Breast epithelium (tissue), 3 donors: ENCODE results near the gene JCHAIN.

Source experiments
- POLR2A ChIP-seq: fragments of 450-650 bp; IDR thresholded peaks from one replicate; pipeline ENCODE4 v1.6.1; 2016; ENCODE audit warnings: antibody characterized with exemption, mild to moderate bottlenecking, moderate library complexity
- POLR2AphosphoS5 ChIP-seq, 3 donors: sonication (generic); formaldehyde crosslinking; IDR thresholded peaks; one replicate each; pipeline ENCODE4 v1.6.1; 2017; ENCODE audit warnings: antibody characterized with exemption in 3 of 3
- TF ChIP-seq, protein P1 (sequence below), 3 donors: fragments of 450-650 bp; IDR thresholded peaks; one replicate each; pipeline ENCODE4 v1.5.1; 2016 to 2017; ENCODE audit warnings: antibody characterized with exemption in 3 of 3, mild to moderate bottlenecking in 3 of 3, moderate library complexity in 3 of 3

DNA sequence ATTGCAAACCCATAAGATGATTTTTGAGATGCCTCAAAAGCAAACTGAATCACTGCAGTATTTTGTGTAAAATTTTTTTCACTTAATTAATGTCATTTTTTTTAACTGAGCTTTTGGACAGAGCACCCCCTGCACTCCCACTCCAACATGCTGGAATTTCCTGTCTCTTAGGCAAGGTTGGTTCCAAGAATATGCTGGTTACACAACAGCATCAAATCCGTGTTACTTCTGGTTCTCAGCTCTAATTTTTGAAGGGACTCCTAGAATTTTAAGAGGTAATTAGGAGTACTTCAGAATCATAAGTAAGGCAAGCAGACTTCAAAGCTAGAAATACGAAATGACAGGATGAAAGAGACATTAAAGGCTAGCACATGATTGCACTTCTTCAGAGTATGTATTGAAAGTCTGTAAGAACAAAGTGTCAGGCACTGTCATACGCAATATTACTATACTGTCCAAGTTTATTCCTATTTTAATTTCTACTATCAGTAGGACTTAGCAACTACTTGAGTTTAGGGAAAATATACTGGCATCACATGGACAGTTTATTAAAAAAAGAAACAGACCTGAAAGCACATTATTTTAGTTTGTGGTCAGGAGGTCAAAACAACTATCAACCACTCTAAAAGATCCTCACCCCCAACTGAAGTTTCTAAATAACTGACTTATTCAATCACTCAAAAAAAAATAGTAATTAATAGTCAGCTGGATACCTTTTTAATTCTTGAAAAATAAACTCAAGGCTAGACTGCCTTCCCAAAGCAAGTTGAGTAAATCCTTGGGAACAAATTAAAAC lies 1.6 kb upstream of the JCHAIN start:
- TF ChIP-seq, protein P1, sequence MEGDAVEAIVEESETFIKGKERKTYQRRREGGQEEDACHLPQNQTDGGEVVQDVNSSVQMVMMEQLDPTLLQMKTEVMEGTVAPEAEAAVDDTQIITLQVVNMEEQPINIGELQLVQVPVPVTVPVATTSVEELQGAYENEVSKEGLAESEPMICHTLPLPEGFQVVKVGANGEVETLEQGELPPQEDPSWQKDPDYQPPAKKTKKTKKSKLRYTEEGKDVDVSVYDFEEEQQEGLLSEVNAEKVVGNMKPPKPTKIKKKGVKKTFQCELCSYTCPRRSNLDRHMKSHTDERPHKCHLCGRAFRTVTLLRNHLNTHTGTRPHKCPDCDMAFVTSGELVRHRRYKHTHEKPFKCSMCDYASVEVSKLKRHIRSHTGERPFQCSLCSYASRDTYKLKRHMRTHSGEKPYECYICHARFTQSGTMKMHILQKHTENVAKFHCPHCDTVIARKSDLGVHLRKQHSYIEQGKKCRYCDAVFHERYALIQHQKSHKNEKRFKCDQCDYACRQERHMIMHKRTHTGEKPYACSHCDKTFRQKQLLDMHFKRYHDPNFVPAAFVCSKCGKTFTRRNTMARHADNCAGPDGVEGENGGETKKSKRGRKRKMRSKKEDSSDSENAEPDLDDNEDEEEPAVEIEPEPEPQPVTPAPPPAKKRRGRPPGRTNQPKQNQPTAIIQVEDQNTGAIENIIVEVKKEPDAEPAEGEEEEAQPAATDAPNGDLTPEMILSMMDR (IDR thresholded peaks at IDR 0.05), result no peak
- TF ChIP-seq POLR2AphosphoS5 (IDR thresholded peaks at IDR 0.05) (no peak), POLR2A (no peak)
